Lung (tissue), 12 donors: ENCODE measurements around the gene VTCN1. TPM values are rescaled to one million over a fixed set of nuclear protein-coding genes. Genes with fewer than 3 reads are reported as not detected.

Experiments used
- ATAC-seq: fragments of 200-7000 bp; cut with Tn5 transposase; one replicate; pipeline ENCODE4 v1.9.1; 2020; ENCODE audit warnings: moderate number of reproducible peaks; ENCODE audit not compliant: insufficient read depth, low FRiP score
- DNase-seq, 3 donors: peaks; one replicate each; pipeline ENCODE4 v3.0.0-alpha.2; 2013 to 2017
- H3K27ac ChIP-seq, 2 donors: one replicate each; pipeline ENCODE4 v1.5.1; 2013; ENCODE audit warnings: mild to moderate bottlenecking in 2 of 2, moderate library complexity in 2 of 2, control low read depth in 1 of 2, inconsistent platforms in 1 of 2, low read depth in 1 of 2, low read length in 1 of 2
- H3K27me3 ChIP-seq, 3 donors: one replicate each; pipeline ENCODE4 v1.5.1; 2013; ENCODE audit warnings: low read length in 2 of 3; ENCODE audit not compliant: control insufficient read depth in 3 of 3, insufficient read depth in 3 of 3
- H3K36me3 ChIP-seq, 4 donors: one replicate each; pipeline ENCODE4 v1.5.1; 2013; ENCODE audit warnings: low read length in 4 of 4, mild to moderate bottlenecking in 1 of 4, moderate library complexity in 1 of 4; ENCODE audit not compliant: control insufficient read depth in 4 of 4, insufficient read depth in 4 of 4
- H3K4me1 ChIP-seq, 5 donors: one replicate each; pipeline ENCODE4 v1.5.1; 2013; ENCODE audit warnings: low read length in 5 of 5, mild to moderate bottlenecking in 2 of 5, moderate library complexity in 1 of 5; ENCODE audit not compliant: control insufficient read depth in 5 of 5, insufficient read depth in 5 of 5
- H3K4me3 ChIP-seq: one replicate; pipeline ENCODE4 v1.5.1; 2013; ENCODE audit warnings: mild to moderate bottlenecking, control low read depth, moderate library complexity
- H3K9ac ChIP-seq, 2 donors: one replicate each; pipeline ENCODE4 v1.5.1; 2013; ENCODE audit warnings: low read length in 2 of 2, control low read depth in 1 of 2; ENCODE audit not compliant: insufficient read depth in 1 of 2
- H3K9me3 ChIP-seq, 4 donors: one replicate each; pipeline ENCODE4 v1.5.1; 2013; ENCODE audit warnings: low read length in 3 of 4, mild to moderate bottlenecking in 1 of 4, moderate library complexity in 1 of 4; ENCODE audit not compliant: control insufficient read depth in 4 of 4, insufficient read depth in 3 of 4
- WGBS, 2 donors: extraction: QIAGEN DNeasy Blood & Tissue Kit; methylation state at CpG; one replicate each; pipeline ENCODE4 v1.1.7; 2013; 5-methylcytosine and 5-hydroxymethylcytosine counted together
- polyA plus RNA-seq, 2 donors: library from polyadenylated mRNA; stranded (reverse); fragments of 200-250 nt; gene quantifications; one replicate each; pipeline ENCODE4 v1.2.1, GENCODE V29; 2013
- total RNA-seq, 2 donors: library from RNA; depleted of rRNA in 1 of 2; stranded (reverse); fragments of >200 nt in 1 of 2; gene quantifications; one replicate each; pipeline ENCODE4 v1.2.1, GENCODE V29; 2014 to 2021
- TF ChIP-seq, protein P1 (sequence below): IDR thresholded peaks from 2 replicates; pipeline ENCODE4 v1.5.1; 2012; ENCODE audit warnings: mild to moderate bottlenecking; ENCODE audit errors: control extremely low read depth, extremely low read depth
- donor health status: control.
- donor health status: control.
- donor health status: Bipolar disorder and iron deficiency.
- donor health status: healthy.
- donor health status: DM: yes; HTN: yes; CAD: no.

VTCN1 gene
- total and polyA plus RNA-seq, 4 donors = 0.45 to 3.9 (median 1.9) TPM

DNA sequence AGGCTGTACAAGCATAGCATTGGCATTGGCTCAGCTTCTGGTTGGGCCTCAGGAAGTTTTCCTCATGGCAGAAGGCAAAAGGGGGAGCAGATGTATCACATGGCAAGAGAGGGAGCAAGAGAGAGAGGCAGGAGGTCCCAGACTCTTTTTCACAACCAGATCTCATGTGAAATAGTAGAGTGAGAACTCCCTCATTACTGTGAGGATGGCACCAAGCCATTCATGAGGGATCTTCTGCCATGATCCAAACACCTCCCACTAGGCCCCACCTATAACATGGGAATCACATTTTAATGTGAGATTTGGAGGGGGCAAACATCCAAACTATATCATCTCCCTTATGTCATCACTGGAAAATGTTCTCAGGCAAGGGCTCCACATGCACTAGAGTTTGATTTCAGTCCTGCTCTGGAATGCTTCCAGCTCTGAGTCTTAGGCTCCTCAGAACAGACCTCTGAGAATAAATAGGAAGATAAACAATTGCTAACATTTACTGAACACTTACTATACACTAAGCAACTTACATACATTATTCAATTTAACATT, 39.4 kb upstream of the VTCN1 start:
- H3K4me3 ChIP-seq = no peak overlapping the region
- ATAC-seq (no peak), DNase-seq (no peak)
- TF ChIP-seq, protein P1, sequence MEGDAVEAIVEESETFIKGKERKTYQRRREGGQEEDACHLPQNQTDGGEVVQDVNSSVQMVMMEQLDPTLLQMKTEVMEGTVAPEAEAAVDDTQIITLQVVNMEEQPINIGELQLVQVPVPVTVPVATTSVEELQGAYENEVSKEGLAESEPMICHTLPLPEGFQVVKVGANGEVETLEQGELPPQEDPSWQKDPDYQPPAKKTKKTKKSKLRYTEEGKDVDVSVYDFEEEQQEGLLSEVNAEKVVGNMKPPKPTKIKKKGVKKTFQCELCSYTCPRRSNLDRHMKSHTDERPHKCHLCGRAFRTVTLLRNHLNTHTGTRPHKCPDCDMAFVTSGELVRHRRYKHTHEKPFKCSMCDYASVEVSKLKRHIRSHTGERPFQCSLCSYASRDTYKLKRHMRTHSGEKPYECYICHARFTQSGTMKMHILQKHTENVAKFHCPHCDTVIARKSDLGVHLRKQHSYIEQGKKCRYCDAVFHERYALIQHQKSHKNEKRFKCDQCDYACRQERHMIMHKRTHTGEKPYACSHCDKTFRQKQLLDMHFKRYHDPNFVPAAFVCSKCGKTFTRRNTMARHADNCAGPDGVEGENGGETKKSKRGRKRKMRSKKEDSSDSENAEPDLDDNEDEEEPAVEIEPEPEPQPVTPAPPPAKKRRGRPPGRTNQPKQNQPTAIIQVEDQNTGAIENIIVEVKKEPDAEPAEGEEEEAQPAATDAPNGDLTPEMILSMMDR = no peak
- H3K4me1 ChIP-seq = peaks cover 0 to 3% (median 0%) of the 10 kb centered on the region in 5 donors
- H3K27me3 ChIP-seq = no peaks in the 10 kb centered on the region
- H3K36me3 ChIP-seq = no peaks in the 10 kb centered on the region
- H3K9ac ChIP-seq = no peak overlapping the region
- no peak overlapping the region for H3K27ac ChIP-seq
- H3K9me3 ChIP-seq = no peaks in the 10 kb centered on the region

GRCh38 chr1:117244971-117245370, 34.2 kb upstream of the VTCN1 start:
- no peaks in the 10 kb centered on the region for H3K9me3 ChIP-seq
- H3K36me3 ChIP-seq = no peaks in the 10 kb centered on the region
- no peak overlapping the region for H3K4me3 ChIP-seq
- H3K9ac ChIP-seq = no peak overlapping the region
- H3K27ac ChIP-seq = no peak overlapping the region
- no peak for ATAC-seq
- peaks cover 0 to 5% (median 0%) of the 10 kb centered on the region in 5 donors for H3K4me1 ChIP-seq
- 48 to 82% methylated on average over 2 of the region's 2 CpGs for WGBS, 2 donors
- DNase-seq = no peak
- TF ChIP-seq, protein P1 = no peak
- no peaks in the 10 kb centered on the region for H3K27me3 ChIP-seq

GRCh38 chr1:117244306-117244705, 33.6 kb upstream of the VTCN1 start:
- no peak overlapping the region for H3K27ac ChIP-seq
- DNase-seq (no peak), ATAC-seq (no peak)
- H3K36me3 ChIP-seq = no peaks in the 10 kb centered on the region
- H3K4me3 ChIP-seq = no peak overlapping the region
- WGBS, 2 donors = 83 to 95% methylated on average over 2 of the region's 2 CpGs
- TF ChIP-seq, protein P1 = no peak
- H3K4me1 ChIP-seq = peaks cover 0 to 5% (median 0%) of the 10 kb centered on the region in 5 donors
- no peaks in the 10 kb centered on the region for H3K27me3 ChIP-seq
- H3K9me3 ChIP-seq = no peaks in the 10 kb centered on the region
- H3K9ac ChIP-seq = no peak overlapping the region

DNA sequence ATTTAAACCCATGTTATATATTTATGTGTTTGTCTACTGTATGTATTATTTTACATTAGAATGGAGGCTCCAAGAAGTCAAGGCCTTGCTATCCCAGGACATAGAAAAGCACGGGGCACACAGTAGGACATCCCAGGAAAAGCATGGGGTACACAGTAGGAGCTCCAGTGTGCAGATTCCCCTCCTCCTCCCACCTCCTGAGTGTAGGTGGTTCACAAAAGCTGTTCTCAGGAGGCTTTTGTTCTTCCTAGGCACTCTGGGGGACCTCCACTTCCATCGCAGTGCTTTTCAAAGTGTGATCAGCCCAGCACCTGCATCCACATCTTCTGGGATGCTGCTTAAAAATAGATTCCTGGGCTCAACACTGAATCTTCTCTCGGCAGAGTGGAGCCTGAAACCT, 30.8 kb upstream of the VTCN1 start:
- TF ChIP-seq, protein P1 = no peak
- Histone ChIP-seq H3K4me3 (no peak overlapping the region), H3K9ac (no peak overlapping the region), H3K4me1 (peaks cover 0 to 15% (median 11%) of the 10 kb centered on the region in 5 donors), H3K27ac (no peak overlapping the region), H3K9me3 (no peaks in the 10 kb centered on the region), H3K36me3 (no peaks in the 10 kb centered on the region), H3K27me3 (no peaks in the 10 kb centered on the region)
- 74 to 81% methylated on average over 3 of the region's 3 CpGs for WGBS, 2 donors
- ATAC-seq (no peak), DNase-seq (no peak)
